ENCODE data around the gene CXorf58.

DNA sequence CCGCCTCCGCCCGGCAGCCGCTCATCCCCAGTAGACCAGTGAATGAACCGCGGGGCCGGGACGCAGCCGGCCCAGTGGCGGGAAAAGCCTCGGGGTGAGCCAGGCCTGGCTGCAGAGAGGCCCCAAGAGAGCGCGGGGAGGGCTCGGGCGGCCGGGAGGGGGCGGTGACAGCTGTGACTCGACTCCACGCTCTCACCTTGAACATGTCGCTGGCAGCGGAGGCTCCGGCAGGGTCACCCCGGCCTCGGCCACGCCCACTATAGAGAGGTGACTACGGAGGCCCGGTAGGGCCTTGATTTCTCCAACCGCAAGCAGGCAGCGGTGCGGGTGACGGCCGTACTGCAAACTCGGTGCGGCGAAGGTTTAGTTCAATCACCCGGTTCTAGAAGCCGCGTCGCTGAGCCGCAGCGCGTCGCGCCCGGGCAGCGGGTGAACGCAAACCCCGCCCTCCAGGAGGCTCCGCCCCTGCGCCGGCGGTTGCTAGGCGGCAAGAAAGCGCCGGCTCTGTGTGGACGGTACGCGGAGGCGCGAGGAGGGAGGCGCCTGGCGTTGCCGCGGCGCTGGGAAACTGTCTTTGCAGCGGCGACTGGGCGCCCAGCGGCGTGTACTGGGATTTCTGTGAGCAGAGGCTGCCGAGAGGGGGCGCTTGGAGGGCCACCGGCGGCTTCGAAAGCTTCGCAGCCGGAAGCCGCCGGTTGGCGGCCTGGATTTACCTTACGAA, at the start of gene CXorf58, which contains the start of gene APOO:
- TF ChIP-seq, protein P1, sequence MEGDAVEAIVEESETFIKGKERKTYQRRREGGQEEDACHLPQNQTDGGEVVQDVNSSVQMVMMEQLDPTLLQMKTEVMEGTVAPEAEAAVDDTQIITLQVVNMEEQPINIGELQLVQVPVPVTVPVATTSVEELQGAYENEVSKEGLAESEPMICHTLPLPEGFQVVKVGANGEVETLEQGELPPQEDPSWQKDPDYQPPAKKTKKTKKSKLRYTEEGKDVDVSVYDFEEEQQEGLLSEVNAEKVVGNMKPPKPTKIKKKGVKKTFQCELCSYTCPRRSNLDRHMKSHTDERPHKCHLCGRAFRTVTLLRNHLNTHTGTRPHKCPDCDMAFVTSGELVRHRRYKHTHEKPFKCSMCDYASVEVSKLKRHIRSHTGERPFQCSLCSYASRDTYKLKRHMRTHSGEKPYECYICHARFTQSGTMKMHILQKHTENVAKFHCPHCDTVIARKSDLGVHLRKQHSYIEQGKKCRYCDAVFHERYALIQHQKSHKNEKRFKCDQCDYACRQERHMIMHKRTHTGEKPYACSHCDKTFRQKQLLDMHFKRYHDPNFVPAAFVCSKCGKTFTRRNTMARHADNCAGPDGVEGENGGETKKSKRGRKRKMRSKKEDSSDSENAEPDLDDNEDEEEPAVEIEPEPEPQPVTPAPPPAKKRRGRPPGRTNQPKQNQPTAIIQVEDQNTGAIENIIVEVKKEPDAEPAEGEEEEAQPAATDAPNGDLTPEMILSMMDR (IDR thresholded peaks at IDR 0.05), result peak; percentile 42 to 87 (median 81)
- no peak for TF ChIP-seq POLR2A (IDR thresholded peaks at IDR 0.05)

Measured in testis (tissue), 2 donors.